Measurements from ENCODE around the gene PSMD14.

PSMD14 gene

DNA sequence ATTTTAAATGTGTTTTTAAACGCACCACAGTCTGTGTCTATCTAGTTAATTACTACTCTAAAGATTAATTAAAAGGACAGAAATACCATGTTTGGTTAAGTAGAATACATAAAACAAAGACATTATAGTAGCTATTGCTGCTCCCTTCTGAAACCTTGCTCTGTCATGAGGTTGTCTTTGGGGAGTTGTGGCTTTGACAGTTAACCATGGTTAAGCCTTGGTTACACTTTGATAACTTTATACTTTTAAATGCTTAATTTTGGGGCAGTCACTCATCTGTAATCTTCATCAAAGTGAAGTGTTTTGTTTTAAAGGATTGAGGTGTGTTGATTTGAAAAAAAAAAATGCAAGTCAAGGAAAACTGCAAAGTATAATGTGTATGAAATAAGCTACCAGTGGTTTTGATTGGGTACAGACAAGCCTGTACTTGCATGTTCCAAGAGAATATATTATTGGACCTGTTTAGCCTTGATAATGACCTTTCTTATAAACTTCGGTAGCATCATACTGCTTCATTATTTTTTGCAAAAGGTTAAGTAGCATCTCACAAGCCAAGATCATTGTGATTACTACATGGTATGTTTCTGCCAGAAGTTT lies 78.1 kb downstream of the PSMD14 start:
- DNase-seq = no peak

DNA sequence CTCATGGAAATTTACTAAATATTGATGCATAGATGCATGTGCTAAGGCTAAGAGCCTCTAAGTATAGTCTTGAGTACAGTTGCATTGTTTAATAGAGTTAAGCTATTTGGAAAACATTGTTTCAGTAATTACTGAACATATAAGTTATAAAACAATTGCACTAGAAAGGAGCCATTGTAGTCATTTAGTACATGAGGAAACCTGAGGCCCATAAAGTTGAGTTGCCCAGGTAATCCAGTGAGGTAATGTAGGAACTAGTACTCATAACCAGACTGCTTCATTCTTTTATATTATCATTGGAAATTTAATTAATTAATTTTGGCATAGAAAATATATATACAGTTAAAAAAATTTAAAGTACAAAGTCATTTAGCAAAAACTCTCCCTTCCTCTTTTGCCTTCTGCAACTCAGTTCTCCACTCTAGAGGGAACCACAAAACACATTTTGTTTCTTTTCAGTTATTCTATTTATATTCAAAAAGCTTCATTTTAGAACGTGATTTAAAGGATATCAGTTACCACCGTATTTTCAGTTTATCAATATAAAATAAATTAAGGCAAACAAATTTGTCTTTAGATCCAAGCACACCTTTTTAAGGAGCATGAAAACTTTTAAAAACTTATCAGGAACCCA lies 80.0 kb downstream of the PSMD14 start:
- DNase-seq = no peak

DNA sequence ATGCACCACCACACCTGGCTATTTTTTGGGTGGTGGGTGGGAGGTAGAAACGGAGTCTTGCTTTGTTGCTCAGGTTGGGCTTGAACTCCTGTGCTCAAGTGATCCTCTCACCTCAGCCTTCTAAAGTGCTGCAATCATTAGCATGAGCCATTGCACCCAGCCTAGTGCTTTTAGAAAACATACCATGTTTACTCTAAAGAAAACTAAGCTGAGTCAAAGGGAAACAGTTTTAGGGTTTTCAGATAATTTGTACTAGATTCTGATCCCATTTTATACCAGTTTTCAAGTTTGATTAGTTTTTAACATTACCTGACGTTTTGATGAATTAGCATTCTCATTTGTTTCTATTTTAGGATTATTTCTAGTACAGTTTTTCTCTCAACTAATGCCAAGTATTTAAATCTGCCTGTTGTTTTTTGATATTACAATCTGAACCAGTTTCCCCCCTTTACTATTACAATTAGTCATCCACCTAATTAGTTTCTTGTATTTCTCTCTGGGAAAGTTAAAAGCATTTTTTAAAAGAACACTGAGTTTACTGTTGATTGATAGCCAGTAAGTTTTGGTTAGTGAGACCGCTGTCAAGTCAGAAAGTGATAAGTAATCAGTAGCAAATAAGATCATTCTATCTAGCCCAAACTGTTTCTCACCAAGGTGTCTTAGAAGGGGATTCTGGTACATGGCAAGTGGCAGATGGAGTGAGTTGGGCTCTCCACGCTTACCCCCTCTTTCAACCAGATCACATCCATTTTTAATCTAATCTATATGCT lies 83.7 kb downstream of the PSMD14 start:
- no peak for DNase-seq

GRCh38 chr2:161400076-161400475 lies 91.9 kb downstream of the PSMD14 start:
- peak; percentile 17 for DNase-seq

GRCh38 chr2:161402297-161402696 lies 94.1 kb downstream of the PSMD14 start:
- DNase-seq = no peak

GRCh38 chr2:161406316-161406715 lies 98.1 kb downstream of the PSMD14 start:
- DNase-seq = no peak

DNA sequence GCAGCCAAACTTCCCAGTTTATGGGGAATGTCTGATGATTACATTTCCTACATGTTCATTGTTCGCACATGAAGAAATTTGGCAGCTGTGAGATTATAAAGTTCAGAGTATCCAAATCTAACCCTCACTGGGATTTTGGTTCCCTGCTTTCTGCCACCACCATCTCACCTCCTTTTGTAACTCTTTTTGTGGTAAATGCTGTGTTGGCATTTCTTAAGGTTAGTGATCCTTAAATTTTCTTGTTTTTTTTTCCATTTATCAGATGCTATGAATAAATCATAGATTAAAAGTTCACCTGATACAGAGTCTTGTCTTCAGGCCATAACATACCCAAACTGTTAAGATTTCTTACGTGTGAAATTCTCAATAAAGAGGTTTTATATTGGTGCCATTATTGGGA lies 99.4 kb downstream of the PSMD14 start:
- no peak for DNase-seq

DNA sequence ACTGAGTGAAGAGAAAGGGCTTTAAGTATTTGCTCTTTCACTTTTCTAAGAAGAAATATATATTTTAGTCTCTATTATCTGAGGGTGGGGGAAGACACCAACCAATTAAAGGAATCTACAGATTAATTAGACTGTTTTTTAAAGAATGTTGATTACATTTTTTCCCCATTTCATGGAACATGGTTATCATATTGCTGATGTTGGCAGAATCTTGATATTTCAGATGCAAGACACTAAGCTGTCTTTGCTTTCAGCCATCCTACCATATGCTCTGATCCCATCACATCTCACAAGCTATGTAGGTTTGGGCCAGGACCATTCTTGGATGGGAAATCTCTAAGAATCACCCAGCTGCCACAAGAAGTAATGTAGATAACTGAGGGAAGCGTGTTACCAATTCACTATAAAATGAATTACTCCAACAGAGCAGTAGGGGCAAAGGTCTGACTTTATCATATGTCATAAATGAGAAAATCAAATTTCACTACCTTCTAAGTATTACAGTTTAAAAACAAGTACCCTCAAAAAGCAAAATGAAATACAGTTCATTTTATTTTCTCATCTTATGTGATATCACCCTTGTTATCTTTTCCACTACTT lies 101.2 kb downstream of the PSMD14 start:
- no peak for DNase-seq

DNA sequence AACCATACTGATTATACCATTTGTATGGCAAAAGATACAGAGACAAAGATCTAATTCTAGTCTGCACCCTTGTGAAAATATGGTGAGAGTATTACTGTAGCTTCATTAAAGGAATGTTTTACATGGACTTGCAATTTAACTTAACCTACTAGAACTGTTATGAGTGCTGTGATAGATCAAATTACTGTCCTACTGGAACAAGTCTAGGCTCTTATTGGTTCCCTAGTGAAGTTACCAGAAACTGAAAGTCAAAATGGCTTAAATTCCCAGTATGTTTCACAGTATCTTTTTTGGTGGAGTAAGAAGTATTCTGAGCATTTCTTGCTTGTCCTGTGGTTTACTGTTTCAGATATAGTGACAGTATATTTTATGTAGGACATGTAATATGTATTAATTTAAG lies 104.1 kb downstream of the PSMD14 start:
- DNase-seq = no peak

- no peak for DNase-seq
These were observed 106.1 kb downstream of the PSMD14 start for GRCh38 chr2:161414042-161415033.

DNA sequence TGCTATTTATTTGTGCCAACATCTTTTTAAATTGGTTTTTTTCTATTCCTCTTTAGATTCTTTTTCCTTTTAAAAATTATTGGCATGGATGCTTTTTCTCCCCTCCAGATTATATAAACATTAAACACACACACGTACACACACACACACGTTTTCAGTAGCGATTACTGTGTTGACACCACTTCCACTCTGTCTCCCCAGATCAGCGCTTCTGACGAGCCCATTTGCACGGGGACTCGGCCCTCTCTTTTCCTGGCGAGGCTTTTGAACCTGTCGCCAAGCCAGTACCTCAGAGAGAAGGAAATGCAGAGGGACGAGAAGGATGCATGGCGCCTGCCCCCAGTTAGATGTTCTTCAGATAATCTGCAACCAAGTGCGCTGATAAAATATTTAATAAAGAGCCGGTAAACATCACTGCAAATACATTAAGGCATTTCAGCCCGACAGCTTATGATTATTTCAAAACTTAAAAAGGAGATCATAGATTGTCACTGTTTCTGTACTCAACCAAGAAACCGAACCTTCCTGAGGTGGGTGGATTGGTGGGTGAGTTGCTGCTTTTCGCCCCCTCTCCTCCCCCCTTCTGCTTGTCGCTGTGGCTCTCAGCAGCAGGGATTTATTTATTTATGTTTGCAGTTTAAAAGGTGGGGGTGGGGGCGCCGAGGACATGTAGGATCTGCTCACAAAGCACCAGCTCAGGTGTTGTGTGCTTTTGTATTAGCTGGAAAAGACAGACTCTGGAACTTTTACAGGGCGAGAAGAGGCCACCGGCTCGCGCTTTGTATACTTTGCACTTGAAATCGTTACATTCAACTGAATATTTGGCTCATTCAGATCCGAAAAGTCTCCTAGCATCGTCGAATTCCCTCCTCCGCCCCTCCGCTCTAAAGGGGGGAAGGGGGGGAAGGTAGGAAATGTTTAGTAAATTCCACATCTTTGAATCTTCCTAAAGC lies 107.1 kb downstream of the PSMD14 start:
- DNase-seq = no peak

- DNase-seq = no peak
These were observed 107.9 kb downstream of the PSMD14 start, which contains the start of gene TBR1 for GRCh38 chr2:161415987-161416707. Gene TBR1 (plus strand): TSS chr2:161416297. CDS start chr2:161416411, 114 bp downstream.

GRCh38 chr2:161416708-161417437 lies 108.6 kb downstream of the PSMD14 start:
- DNase-seq = no peak

DNA sequence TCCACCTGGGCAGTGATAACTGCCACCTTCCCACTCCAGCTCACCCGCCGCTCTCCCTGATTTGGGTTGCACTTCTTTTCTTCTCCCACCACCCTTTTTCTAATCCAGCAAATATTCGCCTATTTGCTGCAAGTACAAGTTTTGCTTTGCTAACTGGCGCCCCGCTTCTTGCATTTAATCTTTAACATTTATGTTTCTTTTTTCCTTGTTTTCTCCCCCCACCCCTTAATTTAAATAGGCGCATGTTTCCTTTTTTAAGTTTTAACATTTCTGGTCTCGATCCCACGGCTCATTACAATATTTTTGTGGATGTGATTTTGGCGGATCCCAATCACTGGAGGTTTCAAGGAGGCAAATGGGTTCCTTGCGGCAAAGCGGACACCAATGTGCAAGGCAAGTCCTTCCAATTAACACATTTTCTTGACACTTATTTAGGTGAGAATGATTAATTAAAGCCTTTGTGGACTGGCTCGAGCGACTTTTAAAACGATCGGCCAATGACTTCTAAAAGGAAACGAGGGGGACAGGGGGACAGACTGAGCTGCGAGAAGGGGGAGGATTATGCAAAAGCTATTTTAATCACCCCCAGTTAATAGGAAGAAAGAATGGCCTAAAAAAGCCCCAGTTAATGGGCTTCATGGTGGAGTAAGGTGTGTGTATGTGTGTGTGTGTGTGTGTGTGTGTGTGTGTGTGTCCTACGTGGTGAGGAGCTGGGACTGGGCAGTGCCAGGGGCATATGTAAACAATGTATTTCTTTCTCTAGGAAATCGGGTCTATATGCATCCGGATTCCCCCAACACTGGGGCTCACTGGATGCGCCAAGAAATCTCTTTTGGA lies 109.4 kb downstream of the PSMD14 start:
- DNase-seq = no peak

DNA sequence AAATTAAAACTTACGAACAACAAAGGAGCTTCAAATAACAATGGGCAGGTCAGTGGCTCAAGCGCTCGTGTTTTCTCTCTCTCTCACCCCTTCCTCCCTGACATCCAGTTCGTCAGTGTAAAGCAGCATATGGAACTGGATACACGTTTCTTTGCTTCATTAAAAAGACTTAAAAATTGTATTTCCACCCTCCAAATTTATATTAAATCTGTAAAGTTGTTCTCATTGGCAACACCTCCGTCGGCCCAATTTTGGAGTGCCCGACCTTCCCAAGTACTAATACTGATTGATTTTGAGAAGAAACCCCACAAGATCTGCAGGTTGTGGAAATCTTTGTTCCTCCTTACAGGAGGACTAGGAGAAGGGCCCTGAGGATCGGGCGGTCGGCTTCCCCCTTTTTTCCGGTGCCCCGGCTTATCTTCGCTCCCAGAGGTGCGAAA lies 110.1 kb downstream of the PSMD14 start:
- DNase-seq = no peak

DNA sequence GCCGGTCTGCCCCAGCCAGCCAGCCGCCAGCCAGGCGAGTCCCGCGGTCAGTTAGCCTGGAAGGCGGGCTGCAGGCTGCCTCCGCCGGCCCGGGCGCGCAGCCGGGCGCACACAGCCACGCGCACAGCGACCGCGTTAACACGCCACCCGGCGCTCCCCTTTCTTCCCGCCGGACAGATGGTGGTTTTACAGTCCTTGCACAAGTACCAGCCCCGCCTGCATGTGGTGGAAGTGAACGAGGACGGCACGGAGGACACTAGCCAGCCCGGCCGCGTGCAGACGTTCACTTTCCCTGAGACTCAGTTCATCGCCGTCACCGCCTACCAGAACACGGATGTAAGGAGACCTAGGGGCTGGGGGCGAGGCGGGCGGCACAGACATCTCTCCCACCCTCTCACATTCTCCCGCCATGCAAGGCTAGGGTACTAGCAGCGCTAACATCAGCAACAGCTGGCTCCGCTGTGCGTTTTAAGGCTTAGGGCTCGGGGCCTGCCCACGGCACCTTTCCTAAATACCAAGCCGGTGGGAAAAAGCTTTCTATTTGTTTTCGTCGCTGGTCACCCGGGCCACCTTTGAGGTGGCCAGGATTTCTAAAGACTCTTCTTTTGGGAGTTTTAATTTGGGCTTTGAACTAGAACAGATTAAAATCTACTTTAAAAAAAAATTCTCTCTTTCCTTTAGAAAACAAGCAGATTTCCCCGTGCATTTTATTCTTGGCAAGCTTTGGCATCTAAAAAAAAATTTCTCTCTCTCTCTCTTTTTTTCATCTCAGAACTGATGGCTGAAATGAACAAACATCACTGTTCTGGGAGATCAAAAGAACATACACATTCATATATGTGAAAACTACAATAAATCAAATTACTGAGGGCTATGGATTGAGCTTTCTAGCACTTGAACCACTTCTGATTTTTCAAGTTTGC lies 110.8 kb downstream of the PSMD14 start:
- DNase-seq = no peak

GRCh38 chr2:161419638-161420190 lies 111.5 kb downstream of the PSMD14 start:
- DNase-seq = no peak

Measured in fibroblast of skin of right quadriceps (primary cell).